NT2/D1 (cell line): Measurements from ENCODE around the gene RAB3GAP1.

ENCODE experiments used
- SUZ12 ChIP-seq: IDR thresholded peaks from 2 replicates; pipeline ENCODE4 v1.6.1; 2011; ENCODE audit not compliant: insufficient read length, insufficient read depth; ENCODE audit errors: extremely low read depth
- YY1 ChIP-seq: IDR thresholded peaks from 2 replicates; pipeline ENCODE4 v1.6.1; 2011; ENCODE audit not compliant: insufficient read length, insufficient read depth

GRCh38 chr2:135202751-135203150 is 150.7 kb downstream of the RAB3GAP1 start:
- TF ChIP-seq SUZ12: no peak
- no peak for TF ChIP-seq YY1
